ENCODE data around the gene SPRYD3. TPM values are rescaled to one million over a fixed set of nuclear protein-coding genes. Genes with fewer than 3 reads are reported as not detected.

The SPRYD3 gene
- total RNA-seq = 19.9 and 35.5 TPM in 2 replicates

GRCh38 chr12:53079226-53080117, at the start of gene SPRYD3:
Gene SPRYD3, minus strand, starts transcription at chr12:53079390. Its CDS starts 57 bp downstream, at chr12:53079333.

GRCh38 chr12:53102883-53103807, 24.0 kb upstream of the SPRYD3 start, which contains the start of gene SOAT2:
Gene SOAT2, plus strand, starts transcription at chr12:53103486. Its CDS starts 92 bp downstream, at chr12:53103578.

GRCh38 chr12:53097564-53098353, 18.6 kb upstream of the SPRYD3 start, which contains the start of gene IGFBP6:
Gene IGFBP6, plus strand, starts transcription at chr12:53097667. Its CDS starts 51 bp downstream, at chr12:53097718.

GRCh38 chr12:53049571-53050318, 29.4 kb downstream of the SPRYD3 start, which contains the start of gene TNS2:
Gene TNS2, plus strand, starts transcription at chr12:53050065. Its CDS starts 121 bp downstream, at chr12:53050186.

Small RNAs within 50 kb of the gene (small RNA-seq; reads per million reads assigned to genes)
- not detected for gene MIR6757 (ENCODE audit: low replicate concordance)

Other genes with a start within 250 kb of the SPRYD3 start
- gene KRT79, start 245.1 kb downstream of the SPRYD3 start, total RNA-seq = 0.72 TPM in 1 of 2 replicates, not detected in the other
- gene KRT78, start 230.4 kb downstream of the SPRYD3 start, total RNA-seq = not detected in 2 replicates
- 217 and 272 TPM in 2 replicates for gene KRT8, start 174.3 kb downstream of the SPRYD3 start, total RNA-seq
- 1,776 and 1,872 TPM in 2 replicates for gene KRT18, start 130.3 kb downstream of the SPRYD3 start, total RNA-seq
- gene EIF4B, start 72.9 kb downstream of the SPRYD3 start, total RNA-seq = 649 and 1,935 TPM in 2 replicates
- 33.7 and 50.1 TPM in 2 replicates for gene TNS2, start 29.3 kb downstream of the SPRYD3 start, total RNA-seq
- 160 and 250 TPM in 2 replicates for gene IGFBP6, start 18.3 kb upstream of the SPRYD3 start, total RNA-seq
- gene SOAT2, start 24.1 kb upstream of the SPRYD3 start, total RNA-seq = not detected in 2 replicates
- 8.6 and 15.5 TPM in 2 replicates for gene ZNF740, start 101.3 kb upstream of the SPRYD3 start, total RNA-seq
- 3.5 and 5.9 TPM in 2 replicates for gene CSAD, start 101.5 kb upstream of the SPRYD3 start, total RNA-seq
- gene ITGB7, start 127.9 kb upstream of the SPRYD3 start, total RNA-seq = under 0.01 and 0.29 TPM in 2 replicates
- 18.2 and 23.9 TPM in 2 replicates for gene RARG, start 152.8 kb upstream of the SPRYD3 start, total RNA-seq
- 0.66 and 19.0 TPM in 2 replicates for gene ESPL1, start 188.9 kb upstream of the SPRYD3 start, total RNA-seq
- 180 and 363 TPM in 2 replicates for gene PFDN5, start 216.2 kb upstream of the SPRYD3 start, total RNA-seq
- 53.1 and 74.2 TPM in 2 replicates for gene MYG1, start 220.3 kb upstream of the SPRYD3 start, total RNA-seq
- gene AAAS, start 242.2 kb upstream of the SPRYD3 start, total RNA-seq = 39.4 and 64.6 TPM in 2 replicates